ENCODE results near the gene DUSP9. TPM values are rescaled to one million over a fixed set of nuclear protein-coding genes. Genes with fewer than 3 reads are reported as not detected.

The DUSP9 gene
- total RNA-seq, 1 donor from 2014 or later = 0.20 TPM

- Mint-ChIP-seq H3K4me1 (ENCODE audit: low read depth, unreplicated experiment) (no peaks in the 10 kb centered on the region), H3K27ac (ENCODE audit: unreplicated experiment) (no peak overlapping the region), H3K4me3 (ENCODE audit: unreplicated experiment) (no peak overlapping the region), H3K36me3 (ENCODE audit: low read depth, unreplicated experiment) (no peaks in the 10 kb centered on the region), H3K27me3 (ENCODE audit: low read depth, unreplicated experiment) (peaks cover 28% of the 10 kb centered on the region), H3K9me3 (ENCODE audit: unreplicated experiment) (no peaks in the 10 kb centered on the region)
- FAIRE-seq = no peak
- TF ChIP-seq, protein P1, sequence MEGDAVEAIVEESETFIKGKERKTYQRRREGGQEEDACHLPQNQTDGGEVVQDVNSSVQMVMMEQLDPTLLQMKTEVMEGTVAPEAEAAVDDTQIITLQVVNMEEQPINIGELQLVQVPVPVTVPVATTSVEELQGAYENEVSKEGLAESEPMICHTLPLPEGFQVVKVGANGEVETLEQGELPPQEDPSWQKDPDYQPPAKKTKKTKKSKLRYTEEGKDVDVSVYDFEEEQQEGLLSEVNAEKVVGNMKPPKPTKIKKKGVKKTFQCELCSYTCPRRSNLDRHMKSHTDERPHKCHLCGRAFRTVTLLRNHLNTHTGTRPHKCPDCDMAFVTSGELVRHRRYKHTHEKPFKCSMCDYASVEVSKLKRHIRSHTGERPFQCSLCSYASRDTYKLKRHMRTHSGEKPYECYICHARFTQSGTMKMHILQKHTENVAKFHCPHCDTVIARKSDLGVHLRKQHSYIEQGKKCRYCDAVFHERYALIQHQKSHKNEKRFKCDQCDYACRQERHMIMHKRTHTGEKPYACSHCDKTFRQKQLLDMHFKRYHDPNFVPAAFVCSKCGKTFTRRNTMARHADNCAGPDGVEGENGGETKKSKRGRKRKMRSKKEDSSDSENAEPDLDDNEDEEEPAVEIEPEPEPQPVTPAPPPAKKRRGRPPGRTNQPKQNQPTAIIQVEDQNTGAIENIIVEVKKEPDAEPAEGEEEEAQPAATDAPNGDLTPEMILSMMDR (IDR thresholded peaks at IDR 0.05; ENCODE audit: insufficient read depth, low read depth, low read length) = no peak
- no peak for TF ChIP-seq EZH2 (IDR thresholded peaks at IDR 0.05; ENCODE audit: insufficient read depth, low read length)
- no peaks in the 10 kb centered on the region for H3K79me2 ChIP-seq (ENCODE audit: insufficient read depth, low read length)
- no peaks in the 10 kb centered on the region for H4K20me1 ChIP-seq (ENCODE audit: insufficient read depth, low read length)
- H3K4me2 ChIP-seq (ENCODE audit: low read length) = no peak overlapping the region
- peaks cover 3% of the 10 kb centered on the region for H3K4me1 ChIP-seq (ENCODE audit: insufficient read depth, low read length)
- H3K27ac ChIP-seq (ENCODE audit: low read depth, low read length) = no peak overlapping the region
- no peaks in the 10 kb centered on the region for H3K9me3 ChIP-seq (ENCODE audit: insufficient read depth, low read depth, low read length)
- no peaks in the 10 kb centered on the region for H3K36me3 ChIP-seq (ENCODE audit: insufficient read depth, low read length)
- no peak for DNase-seq (ENCODE audit: low read depth)
- no peak overlapping the region for H3K4me3 ChIP-seq (ENCODE audit: insufficient read depth, low read depth, low read length)
- peaks cover 29% of the 10 kb centered on the region for H3K27me3 ChIP-seq (ENCODE audit: insufficient read depth, low read length)
- no peak overlapping the region for H3K9ac ChIP-seq (ENCODE audit: low read length)
- H2AFZ ChIP-seq (ENCODE audit: low read depth, low read length) = no peak overlapping the region
Measured at GRCh38 chrX:153645151-153645550, 1.9 kb upstream of the DUSP9 start.

DNA sequence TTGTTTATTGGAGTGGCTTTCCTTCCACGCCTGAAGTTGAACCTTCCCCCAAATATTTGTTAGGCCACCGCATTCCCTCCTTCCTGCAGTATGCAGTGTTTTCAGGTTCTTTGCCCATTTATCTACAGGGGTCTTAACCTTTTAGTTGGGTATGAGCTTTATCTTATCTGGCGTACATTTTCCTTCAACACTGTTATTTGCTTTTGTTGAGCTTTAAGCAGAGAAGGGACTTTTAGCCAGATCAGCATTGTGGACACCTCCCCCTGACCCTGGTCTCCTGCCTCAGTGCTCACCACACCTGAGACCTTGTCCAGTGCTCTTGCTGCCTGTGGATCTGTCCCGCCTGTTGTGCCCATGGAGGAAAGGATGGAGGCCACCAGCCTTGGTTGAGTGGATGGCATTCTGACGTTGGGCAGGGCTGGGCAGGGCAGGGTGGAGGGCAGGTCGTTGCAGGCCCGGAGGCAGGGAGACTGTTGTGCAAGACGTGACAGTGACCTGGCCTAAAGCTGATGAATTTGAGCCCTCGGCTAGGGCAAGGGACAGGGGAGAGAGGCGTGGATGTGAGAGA lies 998 bp upstream of the DUSP9 start:
- Histone ChIP-seq H3K4me2 (ENCODE audit: low read length) (no peak overlapping the region), H2AFZ (ENCODE audit: low read depth, low read length) (no peak overlapping the region), H3K4me1 (ENCODE audit: insufficient read depth, low read length) (peaks cover 3% of the 10 kb centered on the region), H4K20me1 (ENCODE audit: insufficient read depth, low read length) (no peaks in the 10 kb centered on the region), H3K9ac (ENCODE audit: low read length) (no peak overlapping the region), H3K27me3 (ENCODE audit: insufficient read depth, low read length) (peaks cover 29% of the 10 kb centered on the region), H3K9me3 (ENCODE audit: insufficient read depth, low read depth, low read length) (no peaks in the 10 kb centered on the region), H3K27ac (ENCODE audit: low read depth, low read length) (no peak overlapping the region), H3K36me3 (ENCODE audit: insufficient read depth, low read length) (no peaks in the 10 kb centered on the region), H3K4me3 (ENCODE audit: insufficient read depth, low read depth, low read length) (no peak overlapping the region), H3K79me2 (ENCODE audit: insufficient read depth, low read length) (no peaks in the 10 kb centered on the region)
- Mint-ChIP-seq H3K9me3 (ENCODE audit: unreplicated experiment) (no peaks in the 10 kb centered on the region), H3K27ac (ENCODE audit: unreplicated experiment) (no peak overlapping the region), H3K36me3 (ENCODE audit: low read depth, unreplicated experiment) (no peaks in the 10 kb centered on the region), H3K4me3 (ENCODE audit: unreplicated experiment) (no peak overlapping the region), H3K4me1 (ENCODE audit: low read depth, unreplicated experiment) (no peaks in the 10 kb centered on the region), H3K27me3 (ENCODE audit: low read depth, unreplicated experiment) (peaks cover 28% of the 10 kb centered on the region)
- TF ChIP-seq EZH2 (IDR thresholded peaks at IDR 0.05; ENCODE audit: insufficient read depth, low read length) = no peak
- TF ChIP-seq, protein P1 (IDR thresholded peaks at IDR 0.05; ENCODE audit: insufficient read depth, low read depth, low read length) = no peak
- FAIRE-seq (no peak), DNase-seq (ENCODE audit: low read depth) (no peak)

All from astrocyte (in vitro differentiated cells and primary cell).